IPS DF 19.7 (cell line): ENCODE data around the gene FAM20A.
"Not testable (repeated sequence)": the region's sequence is repeated elsewhere in the genome, so short reads cannot be mapped to it uniquely, and the experiment has no call there.

ENCODE experiments used
- DNase-seq: peaks from one replicate; pipeline ENCODE4 v3.0.0-alpha.2; 2013; ENCODE audit warnings: low read depth, low spot score

FAM20A gene

DNA sequence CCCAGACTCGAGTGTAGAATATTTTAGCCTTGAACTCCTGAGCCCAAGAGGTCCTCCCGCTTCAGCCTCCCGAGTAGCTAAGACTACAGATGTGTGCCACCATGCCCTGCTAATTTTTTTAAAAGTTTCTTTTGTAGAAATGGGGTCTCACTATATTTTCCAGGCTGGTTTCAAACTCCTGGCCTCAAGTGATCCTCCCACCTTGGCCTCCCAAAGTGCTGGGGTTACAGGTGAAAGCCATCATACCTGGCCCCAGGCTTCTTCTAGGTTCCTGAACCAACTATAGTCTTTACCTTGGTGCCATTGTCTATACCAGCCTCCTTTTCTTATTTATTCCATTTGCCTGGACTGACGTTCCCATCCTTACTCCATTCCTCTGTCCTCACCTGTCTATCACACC is 106.1 kb downstream of the FAM20A start:
- no peak for DNase-seq

DNA sequence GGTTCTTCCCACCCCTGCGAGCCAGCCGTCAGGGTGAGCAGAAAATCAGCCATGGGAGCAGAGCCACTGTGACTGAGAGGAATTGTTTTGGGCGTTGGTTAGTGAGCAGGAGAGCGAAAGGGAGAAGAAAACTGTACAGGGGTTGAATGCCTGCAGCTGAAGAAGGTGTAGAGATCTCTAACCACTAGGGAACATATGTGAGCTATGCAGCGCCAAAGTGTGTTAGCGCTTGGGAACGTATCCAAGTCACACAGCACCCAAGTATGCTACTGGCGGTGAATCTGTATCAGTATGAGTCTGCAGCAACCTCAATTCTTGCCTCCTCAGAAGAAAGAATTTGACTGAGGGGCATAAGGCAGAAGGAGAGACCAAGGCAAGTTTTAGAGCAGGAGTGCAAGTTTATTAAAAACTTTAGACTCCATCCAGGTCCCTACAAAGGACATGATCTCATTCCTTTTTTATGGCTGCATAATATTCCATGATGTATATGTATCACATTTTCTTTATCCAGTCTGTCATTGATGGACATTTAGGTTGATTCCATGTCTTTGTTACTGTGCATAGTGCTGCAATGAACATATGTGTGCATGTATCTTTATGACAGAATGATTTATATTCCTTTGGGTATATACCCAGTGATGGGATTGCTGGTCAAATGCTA is 108.6 kb downstream of the FAM20A start:
- not testable (repeated sequence) for DNase-seq

DNA sequence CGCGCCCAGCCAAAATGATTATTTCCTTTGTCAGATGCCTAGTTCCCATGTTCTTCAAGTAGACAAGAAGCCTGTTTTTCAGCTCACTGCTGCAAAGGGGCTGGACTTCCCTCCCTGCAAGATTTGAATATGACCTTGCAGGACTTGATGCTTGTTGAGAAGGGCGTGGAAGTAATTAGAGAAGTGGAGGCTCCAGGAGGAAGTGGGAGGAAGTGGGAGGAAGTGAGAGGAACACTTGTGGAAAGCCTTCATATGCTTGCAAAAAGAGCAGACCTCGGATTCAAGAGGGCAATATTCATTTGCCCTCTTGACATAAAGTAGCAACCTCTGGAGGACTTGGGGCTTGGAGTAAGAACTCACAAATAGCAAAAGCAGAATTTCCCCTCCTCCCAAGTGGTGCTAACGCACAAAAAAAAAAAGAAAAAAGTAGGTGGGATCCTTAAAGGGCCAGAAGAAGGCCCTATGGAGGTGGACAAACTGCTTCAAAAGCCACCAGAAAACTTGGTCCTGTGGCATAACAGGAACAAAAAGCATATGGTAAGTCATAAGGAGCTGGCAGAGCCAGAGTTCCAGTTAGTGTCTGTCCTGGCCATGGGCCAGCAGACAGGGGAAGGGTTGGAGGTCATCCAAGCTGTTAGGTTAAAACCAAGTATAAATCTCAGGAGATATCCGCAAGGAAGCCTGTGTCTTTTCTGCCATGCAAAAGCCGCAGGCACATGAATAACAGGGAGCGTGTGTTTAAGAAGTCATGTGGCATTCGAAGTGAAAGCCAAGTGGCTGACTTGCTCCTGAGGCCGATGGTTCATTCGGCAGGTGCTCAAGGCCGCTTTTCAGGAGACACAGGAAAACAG is 109.6 kb downstream of the FAM20A start:
- DNase-seq: no peak

DNA sequence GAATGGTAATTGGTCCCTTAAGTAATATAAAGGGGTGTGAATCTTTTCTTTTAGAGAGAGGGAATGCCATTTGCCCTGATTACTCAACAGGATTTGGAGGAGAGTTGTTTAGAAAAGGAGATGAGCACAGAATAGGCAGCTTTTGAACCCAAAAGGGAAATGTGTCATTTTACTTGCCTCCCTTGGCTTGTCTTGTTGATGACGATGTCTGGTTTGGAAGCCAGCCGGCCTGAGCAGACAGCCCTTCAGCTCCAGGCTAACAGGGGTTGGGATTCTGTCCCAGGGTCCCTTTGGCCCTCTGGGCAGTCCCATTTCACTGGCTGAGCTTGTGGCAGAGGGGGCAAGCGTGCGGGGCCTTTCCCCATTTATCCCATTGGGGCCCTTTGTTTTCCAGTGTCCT is 111.2 kb downstream of the FAM20A start:
- no peak for DNase-seq
